Fibroblast of peridontal ligament (primary cell): ENCODE results near the gene ITGA2B.
A peak's percentile ranks its signal among the peaks of the same experiment; 100 is the strongest.
"Not testable (repeated sequence)": the region's sequence is repeated elsewhere in the genome, so short reads cannot be mapped to it uniquely, and the experiment has no call there.

ENCODE experiments used
- DNase-seq: peaks from one replicate; pipeline ENCODE4 v3.0.0-alpha.2; 2010; ENCODE audit errors: extremely low read depth

ITGA2B gene

GRCh38 chr17:44389281-44389680, at the start of gene ITGA2B:
Gene ITGA2B (minus strand): TSS chr17:44389649. CDS start chr17:44389473, 176 bp downstream.
- no peak for DNase-seq

- DNase-seq, result no peak
These were observed 49.7 kb upstream of the ITGA2B start for GRCh38 chr17:44439168-44439567.

GRCh38 chr17:44438636-44439035, 49.2 kb upstream of the ITGA2B start:
- no peak for DNase-seq

- no peak for DNase-seq
These were observed 46.9 kb upstream of the ITGA2B start for GRCh38 chr17:44436336-44436735.

- no peak for DNase-seq
These were observed 43.1 kb upstream of the ITGA2B start for GRCh38 chr17:44432254-44433157.

GRCh38 chr17:44424828-44425461, 35.5 kb upstream of the ITGA2B start:
- DNase-seq, result no peak

- peak; percentile 70 for DNase-seq
These were observed 28.1 kb upstream of the ITGA2B start for GRCh38 chr17:44417553-44417952.

- no peak for DNase-seq
These were observed 27.3 kb upstream of the ITGA2B start for GRCh38 chr17:44416558-44417289.

- no peak for DNase-seq
These were observed 25.1 kb upstream of the ITGA2B start for GRCh38 chr17:44414394-44415155.

GRCh38 chr17:44409309-44410028, 20.0 kb upstream of the ITGA2B start:
- DNase-seq, result no peak

- no peak for DNase-seq
These were observed 19.3 kb upstream of the ITGA2B start for GRCh38 chr17:44408786-44409185.

GRCh38 chr17:44402564-44403172, 13.2 kb upstream of the ITGA2B start:
- DNase-seq, result no peak

- peak; percentile 52 for DNase-seq
These were observed 10.9 kb upstream of the ITGA2B start for GRCh38 chr17:44400226-44400847.

- DNase-seq, result no peak
These were observed 9.5 kb upstream of the ITGA2B start for GRCh38 chr17:44398692-44399691.

- no peak for DNase-seq
These were observed 8.3 kb upstream of the ITGA2B start for GRCh38 chr17:44397479-44398440.

- no peak for DNase-seq
These were observed 7.5 kb upstream of the ITGA2B start for GRCh38 chr17:44396946-44397345.

GRCh38 chr17:44394833-44395232, 5.4 kb upstream of the ITGA2B start:
- no peak for DNase-seq

GRCh38 chr17:44394112-44394511, 4.7 kb upstream of the ITGA2B start:
- DNase-seq, result not testable (repeated sequence)
